K562 (cell line): ENCODE data around the gene TAF8. TPM values are rescaled to one million over a fixed set of nuclear protein-coding genes. Genes with fewer than 3 reads are reported as not detected.

ENCODE experiments used
- GABPB1 ChIP-seq: sonication (generic); formaldehyde crosslinking; IDR thresholded peaks from 2 replicates; pipeline ENCODE4 v1.8.0; 2022; ENCODE audit warnings: mild to moderate bottlenecking, missing genetic modification reagents
- MAZ ChIP-seq, 2 experiments: fragments of 450-650 bp in 1 of 2; sonication (generic) in 1 of 2; formaldehyde crosslinking; IDR thresholded peaks in 1 of 2; conservative IDR thresholded peaks in 1 of 2; 2 replicates each; pipeline versions ENCODE4 v1.4.0 to v1.5.0; 2020; ENCODE audit warnings: mild to moderate bottlenecking in 1 of 2, missing genetic modification reagents in 1 of 2
- MXI1 ChIP-seq: IDR thresholded peaks from 2 replicates; pipeline ENCODE4 v1.6.1; 2011; ENCODE audit warnings: low read depth, mild to moderate bottlenecking, improper control_type of control experiment, low read length
- NFRKB ChIP-seq: fragments of 450-650 bp; IDR thresholded peaks from 2 replicates; pipeline ENCODE4 v1.6.1; 2016; ENCODE audit warnings: low read depth
- RFX1 ChIP-seq: fragments of 450-650 bp; IDR thresholded peaks from 2 replicates; pipeline ENCODE4 v1.6.1; 2016; ENCODE audit warnings: mild to moderate bottlenecking, moderate library complexity
- RFX7 ChIP-seq: fragments of 250-450 bp; sonication (Bioruptor Pico); IDR thresholded peaks from 2 replicates; pipeline ENCODE4 v1.5.1; 2021; ENCODE audit warnings: mild to moderate bottlenecking
- SLC30A9 ChIP-seq: fragments of 250-450 bp; sonication (Bioruptor Pico); IDR thresholded peaks from 2 replicates; pipeline ENCODE4 v1.8.0; 2022; ENCODE audit warnings: mild to moderate bottlenecking, moderate library complexity
- USF2 ChIP-seq: sonication (generic); formaldehyde crosslinking; IDR thresholded peaks from 2 replicates; pipeline ENCODE4 v1.5.0; 2020; ENCODE audit warnings: missing genetic modification reagents
- ZBED1 ChIP-seq: IDR thresholded peaks from 2 replicates; pipeline ENCODE4 v1.6.1; 2014
- ZNF140 ChIP-seq: fragments of 250-450 bp; sonication (Bioruptor Pico); IDR thresholded peaks from 2 replicates; pipeline ENCODE4 v1.8.0; 2021; ENCODE audit warnings: moderate library complexity, mild to moderate bottlenecking, inconsistent platforms
- ZNF436 ChIP-seq: fragments of 250-450, 450-650 bp; sonication (Bioruptor Pico); formaldehyde crosslinking; IDR thresholded peaks from 2 replicates; pipeline ENCODE4 v1.7.0; 2020; ENCODE audit warnings: mild to moderate bottlenecking
- ZNF583 ChIP-seq: fragments of 250-450 bp; sonication (Bioruptor Pico); IDR thresholded peaks from 2 replicates; pipeline ENCODE4 v1.4.0; 2020
- ZSCAN32 ChIP-seq: fragments of 450-650 bp; formaldehyde crosslinking; IDR thresholded peaks from 2 replicates; pipeline ENCODE4 v1.4.0; 2020; ENCODE audit warnings: mild to moderate bottlenecking, moderate library complexity
- polyA plus RNA-seq, 8 experiments: library from polyadenylated mRNA; depleted of rRNA in 4 of 8; stranded (reverse) in 5 of 8; unstranded in 3 of 8; fragments of >200 nt; fragmentation: Nextera tagmentation in 2 of 8; fragmentation: Illumina TruSeq in 1 of 8; extraction: Ambion mirVana in 2 of 8; extraction: Trizol in 1 of 8; gene quantifications; 2 replicates each; pipeline versions ENCODE4 v1.2.1 to v1.2.3, GENCODE V29; 2011 to 2014; ENCODE audit warnings: inconsistent platforms in 1 of 8, missing spikeins in 1 of 8
- total RNA-seq, 7 experiments: library from RNA; depleted of rRNA in 6 of 7; stranded (reverse); fragments of >200 nt in 6 of 7; fragmentation: Illumina TruSeq in 2 of 7; extraction: Trizol in 2 of 7; gene quantifications; 2 replicates each; pipeline versions ENCODE4 v1.2.1 to v1.2.3, GENCODE V29; 2011 to 2021; ENCODE audit warnings: low replicate concordance in 1 of 7
- TF ChIP-seq, protein P1 (sequence below): fragments of 250-450 bp; sonication (Bioruptor Pico); IDR thresholded peaks from 2 replicates; pipeline ENCODE4 v1.5.0; 2022; ENCODE audit warnings: mild to moderate bottlenecking

The TAF8 gene
- total and polyA plus RNA-seq, 9 of the 15 experiments (the other 6 are each of a cell fraction or from before 2014, with no cell fraction given), result 29.4 to 84.0 (median 52.6) TPM

DNA sequence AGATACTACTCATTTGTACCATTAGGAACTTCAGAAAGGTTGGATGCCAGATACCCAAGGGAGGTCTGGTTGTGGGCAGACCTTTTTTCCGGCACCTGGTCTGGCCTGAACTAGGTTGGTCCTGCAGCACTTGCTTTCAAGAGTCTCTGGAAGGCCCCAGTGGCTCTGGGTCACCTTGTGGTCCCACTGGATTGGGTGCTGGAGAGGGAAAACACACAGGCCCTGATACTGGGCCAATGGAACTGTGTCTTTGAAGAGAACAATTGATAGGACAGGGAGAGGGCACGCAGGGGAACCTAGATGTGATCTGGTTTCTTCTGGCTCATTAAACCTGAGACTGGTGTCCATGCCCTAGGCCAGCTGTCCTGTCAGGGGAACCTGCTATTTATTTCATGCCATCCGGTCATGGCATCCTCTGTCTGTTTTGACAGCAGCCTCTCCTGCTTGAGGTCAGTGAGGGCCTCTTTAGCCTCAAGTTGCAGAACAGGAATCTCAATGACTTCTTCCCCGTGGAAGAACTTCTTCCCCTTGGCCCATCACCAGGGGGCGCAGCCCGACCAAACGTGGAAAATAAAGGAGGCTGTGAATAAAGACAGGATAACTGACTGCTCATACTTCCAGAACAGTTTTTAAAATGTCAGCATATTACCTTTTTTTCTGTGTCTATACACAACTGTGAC is 25.0 kb downstream of the TAF8 start (continued):
- TF ChIP-seq, protein P1, sequence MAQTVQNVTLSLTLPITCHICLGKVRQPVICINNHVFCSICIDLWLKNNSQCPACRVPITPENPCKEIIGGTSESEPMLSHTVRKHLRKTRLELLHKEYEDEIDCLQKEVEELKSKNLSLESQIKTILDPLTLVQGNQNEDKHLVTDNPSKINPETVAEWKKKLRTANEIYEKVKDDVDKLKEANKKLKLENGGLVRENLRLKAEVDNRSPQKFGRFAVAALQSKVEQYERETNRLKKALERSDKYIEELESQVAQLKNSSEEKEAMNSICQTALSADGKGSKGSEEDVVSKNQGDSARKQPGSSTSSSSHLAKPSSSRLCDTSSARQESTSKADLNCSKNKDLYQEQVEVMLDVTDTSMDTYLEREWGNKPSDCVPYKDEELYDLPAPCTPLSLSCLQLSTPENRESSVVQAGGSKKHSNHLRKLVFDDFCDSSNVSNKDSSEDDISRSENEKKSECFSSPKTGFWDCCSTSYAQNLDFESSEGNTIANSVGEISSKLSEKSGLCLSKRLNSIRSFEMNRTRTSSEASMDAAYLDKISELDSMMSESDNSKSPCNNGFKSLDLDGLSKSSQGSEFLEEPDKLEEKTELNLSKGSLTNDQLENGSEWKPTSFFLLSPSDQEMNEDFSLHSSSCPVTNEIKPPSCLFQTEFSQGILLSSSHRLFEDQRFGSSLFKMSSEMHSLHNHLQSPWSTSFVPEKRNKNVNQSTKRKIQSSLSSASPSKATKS (CRISPR knock-in tag), result no peak
- TF ChIP-seq GABPB1 (CRISPR knock-in tag), result no peak; the same call in 1 of the 2 replicates
- 0 out of 2 replicates have a peak, but pooled peaks have one; percentile 26 for TF ChIP-seq ZBED1
- no peak for TF ChIP-seq SLC30A9 (CRISPR knock-in tag)
- no peak for TF ChIP-seq ZNF583
- no peak for TF ChIP-seq ZSCAN32 (CRISPR knock-in tag)
- no peak for TF ChIP-seq USF2 (CRISPR knock-in tag)
- TF ChIP-seq NFRKB, result no peak
- TF ChIP-seq ZNF436 (CRISPR knock-in tag), result no peak
- no peak for TF ChIP-seq MXI1
- peak in 1 of 2 experiments; percentile 60; a peak in 2 of 4 replicates for TF ChIP-seq MAZ (CRISPR knock-in tag; conservative IDR thresholded peaks at IDR 0.05 in 1 of 2, IDR thresholded peaks at IDR 0.05 in 1 of 2)
- TF ChIP-seq RFX1, result no peak
- TF ChIP-seq RFX7, result no peak
- no peak for TF ChIP-seq ZNF140 (CRISPR knock-in tag)
